GM12875 (cell line): ENCODE results near the gene ACAA1.

Source experiments
- H3K4me3 ChIP-seq: one replicate; pipeline ENCODE4 v1.5.1; 2011; ENCODE audit warnings: low read depth, low read length, control low read depth
- CTCF ChIP-seq: IDR thresholded peaks from 2 replicates; pipeline ENCODE4 v1.5.1; 2011; ENCODE audit warnings: low read depth, mild to moderate bottlenecking, control low read depth, inconsistent platforms, low read length, moderate library complexity, borderline replicate concordance; ENCODE audit not compliant: insufficient read depth

Gene ACAA1

GRCh38 chr3:38168151-38169026 lies 31.5 kb upstream of the ACAA1 start:
- TF ChIP-seq CTCF, result no peak
- H3K4me3 ChIP-seq, result no peak overlapping the region

GRCh38 chr3:38167591-38167990 lies 30.7 kb upstream of the ACAA1 start:
- H3K4me3 ChIP-seq, result no peak overlapping the region
- no peak for TF ChIP-seq CTCF

- TF ChIP-seq CTCF, result no peak
- peak overlapping the region; percentile 91 for H3K4me3 ChIP-seq
Observed at GRCh38 chr3:38165722-38166387, 28.9 kb upstream of the ACAA1 start.

- peak within 1 kb of the TSS; percentile 91 for H3K4me3 ChIP-seq
- no peak for TF ChIP-seq CTCF
Observed at GRCh38 chr3:38164952-38165721, 28.2 kb upstream of the ACAA1 start, which contains the start of gene OXSR1. TSS of gene OXSR1 (plus strand) at chr3:38165537. CDS start at chr3:38165877, 340 bp downstream.

GRCh38 chr3:38164643-38164951 lies 27.7 kb upstream of the ACAA1 start:
- no peak for TF ChIP-seq CTCF
- peak overlapping the region; percentile 91 for H3K4me3 ChIP-seq

GRCh38 chr3:38163841-38164642 lies 27.1 kb upstream of the ACAA1 start:
- no peak for TF ChIP-seq CTCF
- peak overlapping the region; percentile 91 for H3K4me3 ChIP-seq
